ENCODE results near the gene GATA3. TPM values are rescaled to one million over a fixed set of nuclear protein-coding genes. Genes with fewer than 3 reads are reported as not detected.

Gene GATA3
- total and polyA plus RNA-seq, 9 of the 15 experiments (the other 6 are each of a cell fraction or from before 2014, with no cell fraction given) = 0.01 to 0.24 (median 0.09) TPM; not detected in 6

GRCh38 chr10:8075282-8076260 is 21.1 kb downstream of the GATA3 start (continued):
- TF ChIP-seq NKRF (IDR thresholded peaks at IDR 0.05; ENCODE audit: borderline replicate concordance) (no peak), ARNT (IDR thresholded peaks at IDR 0.05) (no peak), E2F5 (CRISPR knock-in tag; IDR thresholded peaks at IDR 0.05) (no peak), ESRRB (CRISPR knock-in tag; IDR thresholded peaks at IDR 0.05; ENCODE audit: borderline replicate concordance) (no peak), SMARCA4 (IDR thresholded peaks at IDR 0.05) (no peak), CEBPG (CRISPR knock-in tag; IDR thresholded peaks at IDR 0.05) (no peak), CEBPG (tag; conservative IDR thresholded peaks at IDR 0.05 in 1 of 2, IDR thresholded peaks at IDR 0.05 in 1 of 2) (0 out of 4 replicates have a peak, but pooled peaks have one; percentile 19 to 27), TAF1 (IDR thresholded peaks at IDR 0.05; ENCODE audit: control insufficient read depth, extremely low read depth, insufficient read depth, low read length, severe bottlenecking) (no peak), ZBTB11 (CRISPR knock-in tag; IDR thresholded peaks at IDR 0.05) (0 out of 6 replicates have a peak, but pooled peaks of 1 of the 3 experiments have one; percentile 31), KDM1A (IDR thresholded peaks at IDR 0.05) (0 out of 4 replicates have a peak, but pooled peaks of 1 of the 2 experiments have one; percentile 25), FOXA3 (CRISPR knock-in tag; conservative IDR thresholded peaks at IDR 0.05 in 1 of 2, IDR thresholded peaks at IDR 0.05 in 1 of 2) (no peak)
